HepG2 (cell line): ENCODE results near the gene PGK1. TPM values are rescaled to one million over a fixed set of nuclear protein-coding genes. Genes with fewer than 3 reads are reported as not detected.
A peak's percentile ranks its signal among the peaks of the same experiment; 100 is the strongest.

Experiments
- CC2D1A ChIP-seq: sonication (generic); formaldehyde crosslinking; IDR thresholded peaks from 2 replicates; pipeline ENCODE4 v1.8.1; 2023; ENCODE audit warnings: mild to moderate bottlenecking, missing genetic modification reagents
- FLYWCH1 ChIP-seq: sonication (generic); formaldehyde crosslinking; IDR thresholded peaks from 2 replicates; pipeline ENCODE4 v1.8.1; 2023; ENCODE audit warnings: mild to moderate bottlenecking, missing genetic modification reagents
- HDAC6 ChIP-seq: fragments of 200-600 bp; sonication (generic); IDR thresholded peaks from 2 replicates; pipeline ENCODE4 v1.7.0; 2017; ENCODE audit warnings: mild to moderate bottlenecking, antibody characterized with exemption, low read length, low read depth
- KLF12 ChIP-seq: sonication (generic); formaldehyde crosslinking; IDR thresholded peaks from 2 replicates; pipeline ENCODE4 v1.4.0; 2020; ENCODE audit warnings: missing genetic modification reagents, borderline replicate concordance
- KMT2B ChIP-seq: IDR thresholded peaks from 2 replicates; pipeline ENCODE4 v1.6.1; 2016; ENCODE audit warnings: missing genetic modification reagents, missing compliant biosample characterization
- MAFK ChIP-seq, 2 experiments: IDR thresholded peaks in 1 of 2; conservative IDR thresholded peaks in 1 of 2; 2 replicates each; pipeline ENCODE4 v1.6.1; 2011; ENCODE audit warnings: improper control_type of control experiment in 2 of 2, low read length in 2 of 2
- RFX1 ChIP-seq: fragments of 450-650 bp; IDR thresholded peaks from 2 replicates; pipeline ENCODE4 v1.6.1; 2017
- SMAD1 ChIP-seq: sonication (generic); formaldehyde crosslinking; IDR thresholded peaks from 2 replicates; pipeline ENCODE4 v1.4.0; 2020; ENCODE audit warnings: missing genetic modification reagents, low read depth, mild to moderate bottlenecking, borderline replicate concordance
- TOPORS ChIP-seq: sonication (generic); formaldehyde crosslinking; IDR thresholded peaks from 2 replicates; pipeline ENCODE4 v1.8.0; 2023; ENCODE audit warnings: mild to moderate bottlenecking, missing genetic modification reagents
- ZNF17 ChIP-seq: sonication (generic); formaldehyde crosslinking; IDR thresholded peaks from 2 replicates; pipeline ENCODE4 v1.5.0; 2020; ENCODE audit warnings: mild to moderate bottlenecking, missing genetic modification reagents
- ZNF44 ChIP-seq: sonication (generic); formaldehyde crosslinking; IDR thresholded peaks from 2 replicates; pipeline ENCODE4 v1.5.1; 2020; ENCODE audit warnings: mild to moderate bottlenecking, missing genetic modification reagents
- ZNF746 ChIP-seq: sonication (generic); formaldehyde crosslinking; IDR thresholded peaks from 2 replicates; pipeline ENCODE4 v1.8.0; 2022; ENCODE audit warnings: mild to moderate bottlenecking, missing genetic modification reagents
- polyA plus RNA-seq, 8 experiments: library from polyadenylated mRNA; depleted of rRNA in 3 of 8; stranded (reverse) in 7 of 8; unstranded in 1 of 8; fragments of >200 nt; fragmentation: Illumina TruSeq in 4 of 8; extraction: Trizol in 4 of 8; gene quantifications; 2 replicates each; pipeline versions ENCODE4 v1.2.1 to v1.2.3, GENCODE V29; 2011 to 2016; ENCODE audit warnings: low read depth in 4 of 8, missing spikeins in 1 of 8, mixed read lengths in 1 of 8; ENCODE audit not compliant: insufficient read depth in 1 of 8
- total RNA-seq, 5 experiments: library from RNA; depleted of rRNA; stranded (reverse); fragments of >200 nt; fragmentation: Illumina TruSeq; extraction: Trizol; gene quantifications; 2 replicates each; pipeline ENCODE4 v1.2.3, GENCODE V29; 2016; ENCODE audit warnings: low read depth in 1 of 5
- TF ChIP-seq, protein P1 (sequence below): IDR thresholded peaks from 2 replicates; pipeline ENCODE4 v1.6.1; 2018; ENCODE audit warnings: missing genetic modification reagents
- TF ChIP-seq, protein P2 (sequence below): sonication (generic); formaldehyde crosslinking; IDR thresholded peaks from 2 replicates; pipeline ENCODE4 v1.4.0; 2020; ENCODE audit warnings: mild to moderate bottlenecking, missing genetic modification reagents, borderline replicate concordance
- TF ChIP-seq, protein P3 (sequence below): sonication (generic); formaldehyde crosslinking; IDR thresholded peaks from 2 replicates; pipeline ENCODE4 v1.4.0; 2020; ENCODE audit warnings: missing genetic modification reagents, borderline replicate concordance
- TF ChIP-seq, protein P4 (sequence below), 2 experiments: fragments of 450-650 bp in 1 of 2; sonication (generic) in 1 of 2; formaldehyde crosslinking; IDR thresholded peaks; 2 replicates each; pipeline versions ENCODE4 v1.5.0 to v1.8.0; 2020 to 2022; ENCODE audit warnings: mild to moderate bottlenecking in 1 of 2, missing genetic modification reagents in 1 of 2
- TF ChIP-seq, protein P5 (sequence below): sonication (generic); formaldehyde crosslinking; IDR thresholded peaks from 2 replicates; pipeline ENCODE4 v1.4.0; 2020; ENCODE audit warnings: missing genetic modification reagents

The PGK1 gene
- total and polyA plus RNA-seq, 2 of the 13 experiments (the other 11 are each of a cell fraction or from before 2014, with no cell fraction given) = 325 to 1,274 TPM

DNA sequence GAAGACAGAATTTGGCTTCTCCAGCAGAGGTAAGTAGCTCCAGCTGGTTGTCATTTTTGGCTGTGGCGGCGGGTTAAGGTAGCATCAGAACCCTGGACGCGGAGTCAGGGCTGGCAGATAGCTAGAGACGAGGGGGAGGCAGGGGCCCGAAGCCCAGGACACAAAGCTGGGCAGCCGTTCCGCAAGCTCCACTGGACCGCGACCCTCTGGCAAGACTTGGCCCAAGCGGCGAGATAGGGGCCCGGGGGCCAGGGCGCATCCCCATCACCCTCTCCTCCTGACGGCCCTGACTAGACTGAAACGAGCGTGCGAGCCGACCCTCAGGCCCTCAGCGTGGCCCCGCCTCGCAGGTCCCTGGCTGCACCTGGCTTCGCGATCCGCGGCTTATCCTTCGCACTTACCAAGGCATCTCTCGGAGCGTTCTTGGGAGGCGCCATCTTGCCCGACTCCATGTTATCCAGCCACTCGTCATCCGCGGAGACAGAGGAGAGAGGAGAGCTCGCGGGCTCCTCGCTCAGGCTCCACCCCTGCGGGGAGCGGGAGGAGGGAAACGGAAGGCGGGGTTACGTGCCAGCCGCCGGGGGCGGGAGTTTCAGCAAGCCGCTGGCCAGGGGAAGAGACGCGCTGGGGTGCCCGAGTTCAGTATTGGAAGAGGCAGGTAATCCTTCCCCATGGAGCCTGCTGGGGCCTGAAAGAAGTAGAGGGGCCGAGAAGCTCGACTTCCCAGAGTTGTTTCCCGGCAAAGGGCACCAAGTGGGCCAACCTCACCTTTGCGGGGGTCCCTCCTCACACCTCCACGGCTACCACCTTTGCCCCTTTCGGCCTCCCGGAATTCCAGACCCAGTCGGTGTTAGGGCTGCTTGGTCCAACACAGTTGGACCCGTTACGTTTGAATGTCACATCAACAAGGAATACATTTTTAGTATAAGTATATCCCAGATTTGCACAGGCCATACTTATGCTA, 35.4 kb downstream of the PGK1 start, which contains the start of gene TAF9B (continued):
- TF ChIP-seq, protein P1, sequence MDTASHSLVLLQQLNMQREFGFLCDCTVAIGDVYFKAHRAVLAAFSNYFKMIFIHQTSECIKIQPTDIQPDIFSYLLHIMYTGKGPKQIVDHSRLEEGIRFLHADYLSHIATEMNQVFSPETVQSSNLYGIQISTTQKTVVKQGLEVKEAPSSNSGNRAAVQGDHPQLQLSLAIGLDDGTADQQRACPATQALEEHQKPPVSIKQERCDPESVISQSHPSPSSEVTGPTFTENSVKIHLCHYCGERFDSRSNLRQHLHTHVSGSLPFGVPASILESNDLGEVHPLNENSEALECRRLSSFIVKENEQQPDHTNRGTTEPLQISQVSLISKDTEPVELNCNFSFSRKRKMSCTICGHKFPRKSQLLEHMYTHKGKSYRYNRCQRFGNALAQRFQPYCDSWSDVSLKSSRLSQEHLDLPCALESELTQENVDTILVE (CRISPR knock-in tag) = no peak
- TF ChIP-seq RFX1 (no peak), ZNF17 (CRISPR knock-in tag) (no peak), ZNF44 (no peak), TOPORS (CRISPR knock-in tag) (0 out of 2 replicates have a peak, but pooled peaks have one; percentile 43), KMT2B (CRISPR knock-in tag) (peak; percentile 29; the same call in 1 of the 2 replicates), ZNF746 (CRISPR knock-in tag) (no peak), FLYWCH1 (CRISPR knock-in tag) (no peak), HDAC6 (no peak), SMAD1 (CRISPR knock-in tag) (no peak), CC2D1A (CRISPR knock-in tag) (no peak), MAFK (conservative IDR thresholded peaks at IDR 0.05 in 1 of 2, IDR thresholded peaks at IDR 0.05 in 1 of 2; ENCODE audit: low read length in 2 of 2) (no peak), KLF12 (no peak)
- TF ChIP-seq, protein P2, sequence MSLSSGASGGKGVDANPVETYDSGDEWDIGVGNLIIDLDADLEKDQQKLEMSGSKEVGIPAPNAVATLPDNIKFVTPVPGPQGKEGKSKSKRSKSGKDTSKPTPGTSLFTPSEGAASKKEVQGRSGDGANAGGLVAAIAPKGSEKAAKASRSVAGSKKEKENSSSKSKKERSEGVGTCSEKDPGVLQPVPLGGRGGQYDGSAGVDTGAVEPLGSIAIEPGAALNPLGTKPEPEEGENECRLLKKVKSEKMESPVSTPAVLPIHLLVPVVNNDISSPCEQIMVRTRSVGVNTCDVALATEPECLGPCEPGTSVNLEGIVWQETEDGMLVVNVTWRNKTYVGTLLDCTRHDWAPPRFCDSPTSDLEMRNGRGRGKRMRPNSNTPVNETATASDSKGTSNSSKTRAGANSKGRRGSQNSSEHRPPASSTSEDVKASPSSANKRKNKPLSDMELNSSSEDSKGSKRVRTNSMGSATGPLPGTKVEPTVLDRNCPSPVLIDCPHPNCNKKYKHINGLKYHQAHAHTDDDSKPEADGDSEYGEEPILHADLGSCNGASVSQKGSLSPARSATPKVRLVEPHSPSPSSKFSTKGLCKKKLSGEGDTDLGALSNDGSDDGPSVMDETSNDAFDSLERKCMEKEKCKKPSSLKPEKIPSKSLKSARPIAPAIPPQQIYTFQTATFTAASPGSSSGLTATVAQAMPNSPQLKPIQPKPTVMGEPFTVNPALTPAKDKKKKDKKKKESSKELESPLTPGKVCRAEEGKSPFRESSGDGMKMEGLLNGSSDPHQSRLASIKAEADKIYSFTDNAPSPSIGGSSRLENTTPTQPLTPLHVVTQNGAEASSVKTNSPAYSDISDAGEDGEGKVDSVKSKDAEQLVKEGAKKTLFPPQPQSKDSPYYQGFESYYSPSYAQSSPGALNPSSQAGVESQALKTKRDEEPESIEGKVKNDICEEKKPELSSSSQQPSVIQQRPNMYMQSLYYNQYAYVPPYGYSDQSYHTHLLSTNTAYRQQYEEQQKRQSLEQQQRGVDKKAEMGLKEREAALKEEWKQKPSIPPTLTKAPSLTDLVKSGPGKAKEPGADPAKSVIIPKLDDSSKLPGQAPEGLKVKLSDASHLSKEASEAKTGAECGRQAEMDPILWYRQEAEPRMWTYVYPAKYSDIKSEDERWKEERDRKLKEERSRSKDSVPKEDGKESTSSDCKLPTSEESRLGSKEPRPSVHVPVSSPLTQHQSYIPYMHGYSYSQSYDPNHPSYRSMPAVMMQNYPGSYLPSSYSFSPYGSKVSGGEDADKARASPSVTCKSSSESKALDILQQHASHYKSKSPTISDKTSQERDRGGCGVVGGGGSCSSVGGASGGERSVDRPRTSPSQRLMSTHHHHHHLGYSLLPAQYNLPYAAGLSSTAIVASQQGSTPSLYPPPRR (CRISPR knock-in tag) = no peak
- TF ChIP-seq, protein P3, sequence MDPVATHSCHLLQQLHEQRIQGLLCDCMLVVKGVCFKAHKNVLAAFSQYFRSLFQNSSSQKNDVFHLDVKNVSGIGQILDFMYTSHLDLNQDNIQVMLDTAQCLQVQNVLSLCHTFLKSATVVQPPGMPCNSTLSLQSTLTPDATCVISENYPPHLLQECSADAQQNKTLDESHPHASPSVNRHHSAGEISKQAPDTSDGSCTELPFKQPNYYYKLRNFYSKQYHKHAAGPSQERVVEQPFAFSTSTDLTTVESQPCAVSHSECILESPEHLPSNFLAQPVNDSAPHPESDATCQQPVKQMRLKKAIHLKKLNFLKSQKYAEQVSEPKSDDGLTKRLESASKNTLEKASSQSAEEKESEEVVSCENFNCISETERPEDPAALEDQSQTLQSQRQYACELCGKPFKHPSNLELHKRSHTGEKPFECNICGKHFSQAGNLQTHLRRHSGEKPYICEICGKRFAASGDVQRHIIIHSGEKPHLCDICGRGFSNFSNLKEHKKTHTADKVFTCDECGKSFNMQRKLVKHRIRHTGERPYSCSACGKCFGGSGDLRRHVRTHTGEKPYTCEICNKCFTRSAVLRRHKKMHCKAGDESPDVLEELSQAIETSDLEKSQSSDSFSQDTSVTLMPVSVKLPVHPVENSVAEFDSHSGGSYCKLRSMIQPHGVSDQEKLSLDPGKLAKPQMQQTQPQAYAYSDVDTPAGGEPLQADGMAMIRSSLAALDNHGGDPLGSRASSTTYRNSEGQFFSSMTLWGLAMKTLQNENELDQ (CRISPR knock-in tag) = no peak
- TF ChIP-seq, protein P4, sequence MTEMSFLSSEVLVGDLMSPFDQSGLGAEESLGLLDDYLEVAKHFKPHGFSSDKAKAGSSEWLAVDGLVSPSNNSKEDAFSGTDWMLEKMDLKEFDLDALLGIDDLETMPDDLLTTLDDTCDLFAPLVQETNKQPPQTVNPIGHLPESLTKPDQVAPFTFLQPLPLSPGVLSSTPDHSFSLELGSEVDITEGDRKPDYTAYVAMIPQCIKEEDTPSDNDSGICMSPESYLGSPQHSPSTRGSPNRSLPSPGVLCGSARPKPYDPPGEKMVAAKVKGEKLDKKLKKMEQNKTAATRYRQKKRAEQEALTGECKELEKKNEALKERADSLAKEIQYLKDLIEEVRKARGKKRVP (CRISPR knock-in tag; IDR thresholded peaks at IDR 0.05) = no peak
- TF ChIP-seq, protein P5, sequence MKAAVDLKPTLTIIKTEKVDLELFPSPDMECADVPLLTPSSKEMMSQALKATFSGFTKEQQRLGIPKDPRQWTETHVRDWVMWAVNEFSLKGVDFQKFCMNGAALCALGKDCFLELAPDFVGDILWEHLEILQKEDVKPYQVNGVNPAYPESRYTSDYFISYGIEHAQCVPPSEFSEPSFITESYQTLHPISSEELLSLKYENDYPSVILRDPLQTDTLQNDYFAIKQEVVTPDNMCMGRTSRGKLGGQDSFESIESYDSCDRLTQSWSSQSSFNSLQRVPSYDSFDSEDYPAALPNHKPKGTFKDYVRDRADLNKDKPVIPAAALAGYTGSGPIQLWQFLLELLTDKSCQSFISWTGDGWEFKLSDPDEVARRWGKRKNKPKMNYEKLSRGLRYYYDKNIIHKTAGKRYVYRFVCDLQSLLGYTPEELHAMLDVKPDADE (CRISPR knock-in tag) = no peak
